Upper lobe of right lung (tissue), 1 donor: ENCODE results near the gene UNC5C. TPM values are rescaled to one million over a fixed set of nuclear protein-coding genes. Genes with fewer than 3 reads are reported as not detected.

ENCODE experiments used
- ATAC-seq: fragments of 200-7000 bp; cut with Tn5 transposase; one replicate; pipeline ENCODE4 v1.9.1; 2020; ENCODE audit warnings: mild to moderate bottlenecking, moderate library complexity
- DNase-seq: peaks from one replicate; pipeline ENCODE4 v3.0.0-alpha.2; 2020
- H3K27ac ChIP-seq: fragments of 200-600 bp; one replicate; pipeline ENCODE4 v1.8.0; 2022
- H3K27me3 ChIP-seq: fragments of 200-600 bp; one replicate; pipeline ENCODE4 v1.8.0; 2022; ENCODE audit warnings: mild to moderate bottlenecking
- H3K36me3 ChIP-seq: fragments of 200-600 bp; one replicate; pipeline ENCODE4 v1.8.0; 2022
- H3K4me1 ChIP-seq: fragments of 200-600 bp; one replicate; pipeline ENCODE4 v1.8.0; 2022
- H3K4me3 ChIP-seq: fragments of 200-600 bp; one replicate; pipeline ENCODE4 v1.8.0; 2022; ENCODE audit warnings: mild to moderate bottlenecking
- H3K9me3 ChIP-seq: fragments of 200-600 bp; one replicate; pipeline ENCODE4 v1.8.0; 2022
- intact Hi-C: fragments of 100-400 bp; cut with DNase I; formaldehyde crosslinking; loops from one replicate; pipeline ENCODE4 v1.11.0; 2022
- total RNA-seq: library from RNA; stranded (reverse); fragmentation: NEBNext Ultra II Directional; extraction: Animal tissue kit (Norgen Biotek cat#: 25700); gene quantifications from one replicate; pipeline ENCODE4 v1.2.1, GENCODE V29; 2021
- TF ChIP-seq, protein P1 (sequence below): fragments of 200-600 bp; IDR thresholded peaks from one replicate; pipeline ENCODE4 v1.8.0; 2022; ENCODE audit warnings: antibody characterized with exemption
- donor health status: DM: no; HTN: yes; CAD: no; lungs with severe emphysema.

UNC5C gene
- total RNA-seq, 1 donor from 2014 or later, result 6.7 TPM

DNA sequence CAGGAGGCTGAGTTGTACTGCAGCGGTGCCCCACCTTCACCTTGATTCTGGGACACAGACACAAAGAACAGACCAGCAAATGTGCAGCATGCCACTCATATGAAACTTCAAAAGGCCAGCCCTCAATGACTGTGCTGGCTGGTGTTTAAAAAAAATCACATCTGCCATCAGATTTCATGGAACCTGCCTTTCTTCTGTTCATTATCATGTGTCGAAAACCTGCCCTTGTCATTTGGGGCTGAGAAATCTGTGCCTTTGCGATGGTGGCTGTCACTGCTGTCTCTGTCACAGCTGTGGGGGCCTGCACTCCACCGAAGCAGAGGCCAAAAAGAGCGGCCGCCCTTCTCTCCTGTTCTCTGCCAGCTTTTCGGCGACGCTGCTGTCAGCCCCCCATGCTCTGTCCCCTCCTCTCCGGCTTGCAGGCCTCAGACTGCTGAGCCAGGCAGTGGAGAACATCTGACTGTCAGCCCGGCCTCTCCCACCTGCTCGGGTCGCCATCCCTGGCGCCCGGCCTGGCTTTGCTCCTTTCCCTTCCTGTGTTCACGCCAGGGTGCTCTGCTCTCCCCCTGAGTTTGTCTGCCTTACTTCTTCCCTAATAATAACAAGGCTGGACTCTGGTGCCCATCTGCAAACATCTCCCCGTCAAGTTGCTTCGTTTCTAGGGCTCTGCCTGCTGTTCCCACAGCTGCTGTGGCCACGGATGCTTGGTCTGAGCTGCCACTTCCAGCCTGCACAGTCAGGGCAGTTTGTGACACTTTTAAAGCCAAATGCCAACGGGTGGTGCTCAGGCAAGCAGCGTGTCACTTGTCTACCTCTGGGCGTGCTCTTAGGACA, 355.2 kb downstream of the UNC5C start:
- Histone ChIP-seq H3K4me1 (no peaks in the 10 kb centered on the region), H3K36me3 (no peaks in the 10 kb centered on the region), H3K27ac (no peak overlapping the region), H3K4me3 (no peak overlapping the region), H3K27me3 (no peaks in the 10 kb centered on the region), H3K9me3 (no peaks in the 10 kb centered on the region)
- ATAC-seq, result no peak
- DNase-seq, result no peak
- TF ChIP-seq, protein P1, sequence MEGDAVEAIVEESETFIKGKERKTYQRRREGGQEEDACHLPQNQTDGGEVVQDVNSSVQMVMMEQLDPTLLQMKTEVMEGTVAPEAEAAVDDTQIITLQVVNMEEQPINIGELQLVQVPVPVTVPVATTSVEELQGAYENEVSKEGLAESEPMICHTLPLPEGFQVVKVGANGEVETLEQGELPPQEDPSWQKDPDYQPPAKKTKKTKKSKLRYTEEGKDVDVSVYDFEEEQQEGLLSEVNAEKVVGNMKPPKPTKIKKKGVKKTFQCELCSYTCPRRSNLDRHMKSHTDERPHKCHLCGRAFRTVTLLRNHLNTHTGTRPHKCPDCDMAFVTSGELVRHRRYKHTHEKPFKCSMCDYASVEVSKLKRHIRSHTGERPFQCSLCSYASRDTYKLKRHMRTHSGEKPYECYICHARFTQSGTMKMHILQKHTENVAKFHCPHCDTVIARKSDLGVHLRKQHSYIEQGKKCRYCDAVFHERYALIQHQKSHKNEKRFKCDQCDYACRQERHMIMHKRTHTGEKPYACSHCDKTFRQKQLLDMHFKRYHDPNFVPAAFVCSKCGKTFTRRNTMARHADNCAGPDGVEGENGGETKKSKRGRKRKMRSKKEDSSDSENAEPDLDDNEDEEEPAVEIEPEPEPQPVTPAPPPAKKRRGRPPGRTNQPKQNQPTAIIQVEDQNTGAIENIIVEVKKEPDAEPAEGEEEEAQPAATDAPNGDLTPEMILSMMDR, result no peak
- intact Hi-C loops, result no loop called here

DNA sequence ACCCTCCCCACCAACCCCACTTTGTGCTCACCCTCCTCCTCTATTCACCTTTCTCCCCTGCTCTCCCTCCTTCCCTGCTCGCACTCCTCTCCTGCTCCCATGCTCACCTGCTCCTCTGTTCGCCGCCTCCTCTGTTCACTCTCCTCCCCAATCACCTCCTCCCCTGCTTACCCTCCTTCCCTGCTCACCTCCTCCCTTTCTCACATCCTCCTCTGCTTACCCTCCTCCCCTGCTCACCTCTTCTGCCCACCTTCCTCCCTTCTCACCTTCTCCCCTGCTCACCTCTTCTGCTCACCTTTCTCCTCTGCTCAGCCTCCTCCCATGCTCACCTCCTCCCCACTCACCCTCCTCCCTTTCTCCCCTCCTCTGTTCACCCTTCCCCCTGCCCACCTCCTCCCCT, 357.2 kb downstream of the UNC5C start:
- ATAC-seq, result no peak
- Histone ChIP-seq H3K4me3 (no peak overlapping the region), H3K4me1 (no peaks in the 10 kb centered on the region), H3K27me3 (no peaks in the 10 kb centered on the region), H3K36me3 (no peaks in the 10 kb centered on the region), H3K9me3 (no peaks in the 10 kb centered on the region), H3K27ac (no peak overlapping the region)
- no peak for DNase-seq
- TF ChIP-seq, protein P1, result no peak
- intact Hi-C loops, result no loop called here

- ATAC-seq (no peak), DNase-seq (no peak)
- TF ChIP-seq, protein P1, result no peak
- no peaks in the 10 kb centered on the region for H3K4me1 ChIP-seq
- H3K9me3 ChIP-seq, result no peaks in the 10 kb centered on the region
- H3K27me3 ChIP-seq, result no peaks in the 10 kb centered on the region
- H3K4me3 ChIP-seq, result no peak overlapping the region
- intact Hi-C loops, result no loop called here
- no peaks in the 10 kb centered on the region for H3K36me3 ChIP-seq
- no peak overlapping the region for H3K27ac ChIP-seq
These were observed 357.9 kb downstream of the UNC5C start for GRCh38 chr4:95190751-95191436.

DNA sequence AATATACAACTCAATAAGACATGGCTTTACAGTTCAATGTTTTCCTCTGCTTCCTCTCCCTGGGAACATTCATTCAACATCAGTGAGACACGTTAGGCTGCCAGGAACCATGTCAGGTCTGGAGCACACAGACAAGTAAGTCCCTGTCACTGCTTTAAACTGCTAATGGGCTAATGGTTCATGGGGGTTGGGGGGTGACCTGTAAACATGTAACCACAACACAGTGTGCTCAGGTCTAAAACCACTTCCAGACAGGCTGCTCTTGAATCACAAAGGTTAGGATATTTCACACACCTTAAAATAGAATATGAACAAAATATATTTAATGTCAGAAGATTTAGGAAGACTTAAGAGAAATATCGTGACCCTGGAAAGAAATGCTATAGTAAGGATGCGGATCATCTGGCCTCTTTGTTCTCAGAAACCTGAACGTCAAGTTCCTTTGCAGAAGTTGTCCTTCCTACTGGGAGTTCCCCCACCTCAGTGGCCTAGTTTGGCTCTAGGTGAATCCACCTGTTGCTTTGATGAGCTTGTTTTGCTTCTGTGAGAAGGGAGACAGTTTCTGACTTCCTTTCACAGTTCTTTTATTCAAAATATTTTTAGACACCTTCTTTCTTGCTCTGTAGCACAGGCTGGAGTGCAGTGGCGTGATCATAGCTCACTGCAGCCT, 359.9 kb downstream of the UNC5C start:
- intact Hi-C loops, result no loop called here
- Histone ChIP-seq H3K36me3 (no peaks in the 10 kb centered on the region), H3K9me3 (no peaks in the 10 kb centered on the region), H3K27ac (no peak overlapping the region), H3K27me3 (no peaks in the 10 kb centered on the region), H3K4me1 (no peaks in the 10 kb centered on the region), H3K4me3 (no peak overlapping the region)
- ATAC-seq (no peak), DNase-seq (no peak)
- TF ChIP-seq, protein P1, result no peak

GRCh38 chr4:95186666-95187065, 362.1 kb downstream of the UNC5C start:
- no peak overlapping the region for H3K4me3 ChIP-seq
- TF ChIP-seq, protein P1, result no peak
- H3K4me1 ChIP-seq, result no peaks in the 10 kb centered on the region
- no peaks in the 10 kb centered on the region for H3K27me3 ChIP-seq
- DNase-seq (no peak), ATAC-seq (peak; percentile 23)
- no peak overlapping the region for H3K27ac ChIP-seq
- intact Hi-C loops, result no loop called here
- H3K36me3 ChIP-seq, result no peaks in the 10 kb centered on the region
- H3K9me3 ChIP-seq, result no peaks in the 10 kb centered on the region
